HCT116 (cell line): ENCODE results near the gene GADD45A.

Experiments used
- CTCF ChIP-seq, 3 experiments: fragments of 200-600 bp in 1 of 3; sonication (generic) in 1 of 3; IDR thresholded peaks in 2 of 3; conservative IDR thresholded peaks in 1 of 3; 2 replicates each; pipeline ENCODE4 v1.5.1; 2012 to 2017; ENCODE audit warnings: low read depth in 2 of 3, low read length in 2 of 3, antibody characterized with exemption in 1 of 3, borderline replicate concordance in 1 of 3, control low read depth in 1 of 3, mild to moderate bottlenecking in 1 of 3, mixed read lengths in 1 of 3, mixed run types in 1 of 3, moderate library complexity in 1 of 3; ENCODE audit not compliant: insufficient read depth in 1 of 3
- EZH2phosphoT487 ChIP-seq: fragments of 200-600 bp; IDR thresholded peaks from 2 replicates; pipeline ENCODE4 v1.6.1; 2018; ENCODE audit warnings: antibody characterized with exemption, borderline replicate concordance
- POLR2AphosphoS5 ChIP-seq: IDR thresholded peaks from 2 replicates; pipeline ENCODE4 v1.6.1; 2011; ENCODE audit warnings: mild to moderate bottlenecking, low read depth, low read length, moderate library complexity
- ZBTB33 ChIP-seq: IDR thresholded peaks from 2 replicates; pipeline ENCODE4 v1.6.1; 2011; ENCODE audit warnings: mild to moderate bottlenecking, low read length, moderate library complexity; ENCODE audit not compliant: insufficient replicate concordance; ENCODE audit errors: extremely low read depth

GRCh38 chr1:67645495-67646144, 39.4 kb upstream of the GADD45A start:
- no peak for TF ChIP-seq CTCF (IDR thresholded peaks at IDR 0.05 in 2 of 3, conservative IDR thresholded peaks at IDR 0.05 in 1 of 3; ENCODE audit: borderline replicate concordance in 1 of 3, insufficient read depth in 1 of 3, low read depth in 2 of 3, low read length in 2 of 3)
- no peak for TF ChIP-seq POLR2AphosphoS5
- no peak for TF ChIP-seq EZH2phosphoT487
- TF ChIP-seq ZBTB33: no peak
